ENCODE data around the gene NLK. TPM values are rescaled to one million over a fixed set of nuclear protein-coding genes. Genes with fewer than 3 reads are reported as not detected.
"Not testable (repeated sequence)": the region's sequence is repeated elsewhere in the genome, so short reads cannot be mapped to it uniquely, and the experiment has no call there.

The NLK gene
- total and polyA plus RNA-seq, 2 of the 4 experiments (the other 2 are of a cell fraction) = 15.3 to 23.3 TPM

DNA sequence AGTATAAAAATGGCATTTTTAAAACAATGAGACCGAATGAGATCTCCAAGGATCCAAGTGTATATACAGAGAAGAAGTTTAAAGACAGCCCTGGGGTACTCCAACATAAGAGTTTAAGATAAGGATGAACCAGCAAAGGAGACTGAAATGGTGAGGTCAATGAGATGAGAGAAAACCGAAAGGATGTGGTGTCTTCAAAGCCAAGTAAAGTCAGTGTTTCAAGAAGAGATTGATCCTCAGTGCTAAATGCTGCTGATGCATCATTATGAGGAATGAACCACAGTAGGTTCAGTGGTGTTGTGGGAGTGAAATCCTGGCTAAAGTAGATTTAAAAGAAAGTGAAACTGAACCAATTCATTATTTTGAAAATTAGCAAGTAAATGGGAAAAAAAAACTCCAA, 38.1 kb upstream of the NLK start:
- H2AFZ ChIP-seq (replicated peaks; ENCODE audit: low read length, poor library complexity) = no peak overlapping the region
- H3K27me3 ChIP-seq (ENCODE audit: control insufficient read depth, insufficient read depth, low read length) = peaks cover 14% of the 10 kb centered on the region
- no peaks in the 10 kb centered on the region for H3K36me3 ChIP-seq (ENCODE audit: control insufficient read depth, insufficient read depth, low read length)
- BruUV-seq (replicated peaks) = no TSS peak
- no peak overlapping the region for H3K9ac ChIP-seq (ENCODE audit: low read depth, low read length)
- no peak overlapping the region for H2BK20ac ChIP-seq (ENCODE audit: low read depth, low read length)
- ATAC-seq (ENCODE audit: low read depth) = no peak
- 0% methylated on average over 1 of the region's 2 CpGs; no CpG with 5 or more reads in 1 of the 2 experiments for WGBS, 2 experiments (ENCODE audit: extremely low coverage in 2 of 2, insufficient read length in 1 of 2)
- no peak overlapping the region for H3K18ac ChIP-seq (ENCODE audit: low read depth, low read length)
- H3K9me1 ChIP-seq (ENCODE audit: insufficient read depth, low read length) = no peaks in the 10 kb centered on the region
- dilution Hi-C loops (cut with HindIII; ENCODE audit: low sequenced_read_pairs, unreplicated experiment) (no loop called here), intact Hi-C loops (cut with micrococcal nuclease) (loop anchor here (10.0 kb wide), 1 partner anchor 60 kb away; no protein-coding TSS in a partner anchor), in situ Hi-C loops (cut with MboI; ENCODE audit: low sequenced_read_pairs) (no loop called here)
- no peaks in the 10 kb centered on the region for H4K20me1 ChIP-seq (ENCODE audit: insufficient read depth, low read length)
- ChIA-PET POLR2A (ENCODE audit: unreplicated experiment) (no interaction called here), CTCF (no interaction called here)
- H4K91ac ChIP-seq (ENCODE audit: insufficient read depth, low read depth, low read length) = no peak overlapping the region
- no peaks in the 10 kb centered on the region for H3K4me1 ChIP-seq (ENCODE audit: control insufficient read depth, insufficient read depth, low read length)
- H2AK9ac ChIP-seq (replicated peaks; ENCODE audit: low read depth, low read length, poor library complexity) = no peak overlapping the region
- TF ChIP-seq RFX5 (IDR thresholded peaks at IDR 0.05; ENCODE audit: low read depth, low read length) (no peak), MXI1 (IDR thresholded peaks at IDR 0.05; ENCODE audit: borderline replicate concordance, low read depth, low read length) (no peak), CHD1 (IDR thresholded peaks at IDR 0.05; ENCODE audit: low read depth, low read length) (no peak), MAZ (IDR thresholded peaks at IDR 0.05; ENCODE audit: borderline replicate concordance, low read depth, low read length) (no peak), RCOR1 (IDR thresholded peaks at IDR 0.05; ENCODE audit: insufficient replicate concordance, low read length) (no peak), SMC3 (IDR thresholded peaks at IDR 0.05; ENCODE audit: low read depth, low read length) (no peak), MAFK (IDR thresholded peaks at IDR 0.05; ENCODE audit: low read depth, low read length) (no peak)
- TF ChIP-seq, protein P1, sequence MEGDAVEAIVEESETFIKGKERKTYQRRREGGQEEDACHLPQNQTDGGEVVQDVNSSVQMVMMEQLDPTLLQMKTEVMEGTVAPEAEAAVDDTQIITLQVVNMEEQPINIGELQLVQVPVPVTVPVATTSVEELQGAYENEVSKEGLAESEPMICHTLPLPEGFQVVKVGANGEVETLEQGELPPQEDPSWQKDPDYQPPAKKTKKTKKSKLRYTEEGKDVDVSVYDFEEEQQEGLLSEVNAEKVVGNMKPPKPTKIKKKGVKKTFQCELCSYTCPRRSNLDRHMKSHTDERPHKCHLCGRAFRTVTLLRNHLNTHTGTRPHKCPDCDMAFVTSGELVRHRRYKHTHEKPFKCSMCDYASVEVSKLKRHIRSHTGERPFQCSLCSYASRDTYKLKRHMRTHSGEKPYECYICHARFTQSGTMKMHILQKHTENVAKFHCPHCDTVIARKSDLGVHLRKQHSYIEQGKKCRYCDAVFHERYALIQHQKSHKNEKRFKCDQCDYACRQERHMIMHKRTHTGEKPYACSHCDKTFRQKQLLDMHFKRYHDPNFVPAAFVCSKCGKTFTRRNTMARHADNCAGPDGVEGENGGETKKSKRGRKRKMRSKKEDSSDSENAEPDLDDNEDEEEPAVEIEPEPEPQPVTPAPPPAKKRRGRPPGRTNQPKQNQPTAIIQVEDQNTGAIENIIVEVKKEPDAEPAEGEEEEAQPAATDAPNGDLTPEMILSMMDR (conservative IDR thresholded peaks at IDR 0.05; ENCODE audit: low read depth, low read length) = no peak
- H2BK120ac ChIP-seq (ENCODE audit: low read depth, low read length) = no peak overlapping the region
- no peak overlapping the region for H2BK15ac ChIP-seq (ENCODE audit: low read depth, low read length)
- no peak overlapping the region for H2BK5ac ChIP-seq (ENCODE audit: low read depth, low read length, poor library complexity, severe bottlenecking)
- no peak overlapping the region for H3K4me2 ChIP-seq (ENCODE audit: low read depth, low read length)
- H3K27ac ChIP-seq (ENCODE audit: insufficient read depth, low read length) = no peak overlapping the region
- H3K79me1 ChIP-seq (ENCODE audit: low read depth in 1 of 2, low read length in 2 of 2) = no peaks in the 10 kb centered on the region
- no peak for DNase-seq
- H4K5ac ChIP-seq (ENCODE audit: low read depth, low read length) = no peak overlapping the region
- H2AK5ac ChIP-seq (ENCODE audit: low read depth, low read length) = no peak overlapping the region
- H3K14ac ChIP-seq (replicated peaks; ENCODE audit: low read depth, low read length) = no peak overlapping the region
- no peaks in the 10 kb centered on the region for H3K9me3 ChIP-seq (ENCODE audit: control insufficient read depth, insufficient read depth, low read length)
- no peak overlapping the region for H3K56ac ChIP-seq (ENCODE audit: extremely low read depth, insufficient read depth, low read length)
- H4K8ac ChIP-seq (ENCODE audit: low read depth in 2 of 2, low read length in 2 of 2) = no peak overlapping the region
- no peak overlapping the region for H3K4me3 ChIP-seq (ENCODE audit: insufficient read depth, low read depth, low read length)
- no peak overlapping the region for H3K23ac ChIP-seq (ENCODE audit: low read depth, low read length)
- no peak overlapping the region for H3K4ac ChIP-seq (ENCODE audit: low read depth, low read length)

DNA sequence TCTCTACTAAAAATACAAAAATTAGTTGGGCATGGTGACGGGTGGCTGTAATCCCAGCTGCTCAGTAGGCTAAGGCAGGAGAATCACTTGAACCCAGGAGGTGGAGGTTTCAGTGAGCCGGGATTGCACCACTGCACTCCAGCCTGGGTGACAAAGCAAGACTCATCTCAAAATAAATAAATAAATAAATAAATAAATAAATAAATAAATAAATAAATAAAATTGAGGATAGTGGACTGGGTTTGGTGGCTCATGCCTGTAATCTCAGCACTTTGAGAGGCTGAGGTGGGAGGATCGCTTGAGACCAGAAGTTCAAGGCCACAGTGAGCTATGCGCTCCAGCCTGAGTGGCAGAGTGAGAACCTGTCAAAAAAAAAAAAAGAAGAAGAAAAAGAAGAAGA, 34.6 kb upstream of the NLK start:
- BruUV-seq (replicated peaks); CTCF ChIA-PET: not testable (repeated sequence)

More for the DNA sequence above, 34.6 kb upstream of the NLK start:
- H3K56ac ChIP-seq (ENCODE audit: extremely low read depth, insufficient read depth, low read length); H3K9me3 ChIP-seq (ENCODE audit: control insufficient read depth, insufficient read depth, low read length); in situ Hi-C loops (cut with MboI; ENCODE audit: low sequenced_read_pairs); H3K18ac ChIP-seq (ENCODE audit: low read depth, low read length); H3K14ac ChIP-seq (replicated peaks; ENCODE audit: low read depth, low read length); H4K5ac ChIP-seq (ENCODE audit: low read depth, low read length); H2BK5ac ChIP-seq (ENCODE audit: low read depth, low read length, poor library complexity, severe bottlenecking); dilution Hi-C loops (cut with HindIII; ENCODE audit: low sequenced_read_pairs, unreplicated experiment); H3K27ac ChIP-seq (ENCODE audit: insufficient read depth, low read length); H3K9ac ChIP-seq (ENCODE audit: low read depth, low read length); H2BK120ac ChIP-seq (ENCODE audit: low read depth, low read length); H4K20me1 ChIP-seq (ENCODE audit: insufficient read depth, low read length); H3K4ac ChIP-seq (ENCODE audit: low read depth, low read length); H4K8ac ChIP-seq (ENCODE audit: low read depth in 2 of 2, low read length in 2 of 2); H2AK5ac ChIP-seq (ENCODE audit: low read depth, low read length); H4K91ac ChIP-seq (ENCODE audit: insufficient read depth, low read depth, low read length); H3K79me1 ChIP-seq (ENCODE audit: low read depth in 1 of 2, low read length in 2 of 2); DNase-seq; H3K4me1 ChIP-seq (ENCODE audit: control insufficient read depth, insufficient read depth, low read length); H3K9me1 ChIP-seq (ENCODE audit: insufficient read depth, low read length); H3K4me2 ChIP-seq (ENCODE audit: low read depth, low read length); POLR2A ChIA-PET (ENCODE audit: unreplicated experiment); H2AK9ac ChIP-seq (replicated peaks; ENCODE audit: low read depth, low read length, poor library complexity); ATAC-seq (ENCODE audit: low read depth); H3K36me3 ChIP-seq (ENCODE audit: control insufficient read depth, insufficient read depth, low read length); H2BK15ac ChIP-seq (ENCODE audit: low read depth, low read length); H3K27me3 ChIP-seq (ENCODE audit: control insufficient read depth, insufficient read depth, low read length); H2BK20ac ChIP-seq (ENCODE audit: low read depth, low read length); H3K4me3 ChIP-seq (ENCODE audit: insufficient read depth, low read depth, low read length); H3K23ac ChIP-seq (ENCODE audit: low read depth, low read length); H2AFZ ChIP-seq (replicated peaks; ENCODE audit: low read length, poor library complexity): not testable (repeated sequence)
- intact Hi-C loops (cut with micrococcal nuclease) = loop anchor here (10.0 kb wide), 1 partner anchor 63 kb away; no protein-coding TSS in a partner anchor
- 100% methylated on average over 1 of the region's 4 CpGs; no CpG with 5 or more reads in 1 of the 2 experiments for WGBS, 2 experiments (ENCODE audit: extremely low coverage in 2 of 2, insufficient read length in 1 of 2)

Measured in IMR-90 (cell line).